ENCODE data around the gene LPP.

LPP gene

DNA sequence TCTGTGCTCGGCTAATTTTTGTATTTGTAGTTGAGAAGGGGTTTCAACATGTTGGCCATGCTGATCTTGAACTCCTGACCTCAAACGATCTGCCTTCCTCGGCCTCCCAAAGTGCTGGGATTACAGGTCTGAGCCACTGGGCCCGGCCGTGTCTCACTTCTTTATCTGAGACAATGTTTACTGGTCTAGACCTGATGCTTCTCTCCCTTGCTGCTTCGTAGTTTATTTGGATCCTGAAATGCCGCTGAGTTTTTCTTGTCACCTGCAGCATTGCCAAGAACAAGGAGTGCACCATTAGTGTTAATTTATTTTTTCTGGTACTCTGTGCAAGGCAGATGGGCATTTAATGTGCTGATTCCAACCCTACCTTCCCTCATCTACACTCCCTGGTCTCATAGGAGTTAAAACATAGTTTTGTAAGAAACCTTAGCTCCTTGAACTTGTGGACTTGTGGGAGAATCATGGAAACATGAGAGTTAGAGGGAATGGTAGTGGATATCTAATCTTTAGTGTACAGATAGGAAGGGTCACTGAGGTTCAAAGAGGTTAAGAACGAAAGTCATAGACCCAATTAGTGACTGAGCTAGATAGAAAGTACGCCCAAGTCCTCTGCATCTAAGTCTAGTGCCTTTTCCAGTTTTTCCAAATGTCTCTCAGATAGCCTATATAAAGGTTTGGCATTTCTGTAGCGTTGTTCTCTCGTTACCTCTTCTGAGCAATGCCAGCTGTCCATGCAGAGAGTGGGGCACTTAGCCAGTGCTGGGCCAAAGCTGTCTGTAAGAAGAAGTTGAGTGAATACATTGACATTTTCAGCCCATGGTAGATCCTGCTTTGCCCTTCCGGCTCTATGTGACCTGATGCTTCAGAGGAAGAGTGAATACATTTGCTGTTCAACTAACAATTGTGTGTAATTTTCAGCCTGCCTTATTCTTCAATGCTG, 244.1 kb downstream of the LPP start:
- H3K4me3 ChIP-seq (replicated peaks; ENCODE audit: low read depth, low read length): no peak overlapping the region
- TF ChIP-seq, protein P1, sequence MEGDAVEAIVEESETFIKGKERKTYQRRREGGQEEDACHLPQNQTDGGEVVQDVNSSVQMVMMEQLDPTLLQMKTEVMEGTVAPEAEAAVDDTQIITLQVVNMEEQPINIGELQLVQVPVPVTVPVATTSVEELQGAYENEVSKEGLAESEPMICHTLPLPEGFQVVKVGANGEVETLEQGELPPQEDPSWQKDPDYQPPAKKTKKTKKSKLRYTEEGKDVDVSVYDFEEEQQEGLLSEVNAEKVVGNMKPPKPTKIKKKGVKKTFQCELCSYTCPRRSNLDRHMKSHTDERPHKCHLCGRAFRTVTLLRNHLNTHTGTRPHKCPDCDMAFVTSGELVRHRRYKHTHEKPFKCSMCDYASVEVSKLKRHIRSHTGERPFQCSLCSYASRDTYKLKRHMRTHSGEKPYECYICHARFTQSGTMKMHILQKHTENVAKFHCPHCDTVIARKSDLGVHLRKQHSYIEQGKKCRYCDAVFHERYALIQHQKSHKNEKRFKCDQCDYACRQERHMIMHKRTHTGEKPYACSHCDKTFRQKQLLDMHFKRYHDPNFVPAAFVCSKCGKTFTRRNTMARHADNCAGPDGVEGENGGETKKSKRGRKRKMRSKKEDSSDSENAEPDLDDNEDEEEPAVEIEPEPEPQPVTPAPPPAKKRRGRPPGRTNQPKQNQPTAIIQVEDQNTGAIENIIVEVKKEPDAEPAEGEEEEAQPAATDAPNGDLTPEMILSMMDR (IDR thresholded peaks at IDR 0.05; ENCODE audit: low read depth, low read length, missing control alignments): no peak
- no peak for DNase-seq (ENCODE audit: extremely low read depth, low read depth)

DNA sequence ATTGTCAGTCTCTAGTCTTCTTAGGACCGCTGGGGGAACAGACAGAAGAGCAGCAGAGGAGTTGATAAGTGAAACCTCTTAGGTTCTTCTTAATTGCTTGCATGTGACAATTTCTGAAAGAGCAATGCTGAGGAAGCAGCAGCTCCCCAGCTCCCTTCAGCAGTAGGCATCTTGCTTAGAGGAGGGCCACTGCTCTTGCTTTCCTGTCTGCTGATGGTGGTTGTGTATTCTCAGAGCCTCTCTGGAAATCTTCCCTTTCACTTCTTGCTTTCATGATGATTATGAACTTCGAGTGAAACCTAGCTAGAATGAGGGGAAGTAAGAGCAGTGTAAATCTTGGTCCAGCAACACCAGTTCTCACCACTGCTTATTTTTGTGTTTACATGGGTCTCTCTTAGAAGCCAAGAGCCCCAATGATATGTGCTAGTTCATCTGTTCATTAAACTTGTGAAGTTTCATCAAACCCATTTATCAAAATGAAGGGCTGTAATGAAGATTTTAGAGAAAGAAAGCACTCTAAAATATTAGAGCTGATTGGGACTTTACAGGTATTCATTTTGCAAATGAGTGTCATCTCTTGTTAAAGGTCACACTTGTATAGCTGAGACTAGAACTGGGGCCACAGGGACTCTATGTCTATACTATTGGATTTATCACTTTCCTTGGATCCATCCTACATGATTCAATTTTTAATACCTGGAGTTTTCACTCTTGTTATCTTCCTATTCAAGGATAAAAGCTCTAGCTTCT, 246.7 kb downstream of the LPP start:
- no peak for DNase-seq (ENCODE audit: extremely low read depth, low read depth)
- H3K4me3 ChIP-seq (replicated peaks; ENCODE audit: low read depth, low read length): no peak overlapping the region

GRCh38 chr3:188401244-188401993, 247.5 kb downstream of the LPP start:
- DNase-seq (ENCODE audit: extremely low read depth, low read depth): no peak
- TF ChIP-seq, protein P1 (IDR thresholded peaks at IDR 0.05; ENCODE audit: low read depth, low read length, missing control alignments): no peak
- no peak overlapping the region for H3K4me3 ChIP-seq (replicated peaks; ENCODE audit: low read depth, low read length)

More for the DNA sequence above, 246.7 kb downstream of the LPP start:
- TF ChIP-seq, protein P1 (IDR thresholded peaks at IDR 0.05; ENCODE audit: low read depth, low read length, missing control alignments): no peak

GRCh38 chr3:188402229-188402628, 248.3 kb downstream of the LPP start:
- TF ChIP-seq, protein P1 (IDR thresholded peaks at IDR 0.05; ENCODE audit: low read depth, low read length, missing control alignments): no peak
- DNase-seq (ENCODE audit: extremely low read depth, low read depth): no peak

GRCh38 chr3:188403404-188403803, 249.4 kb downstream of the LPP start:
- DNase-seq (ENCODE audit: extremely low read depth, low read depth): no peak
- TF ChIP-seq, protein P1 (IDR thresholded peaks at IDR 0.05; ENCODE audit: low read depth, low read length, missing control alignments): no peak
- no peak overlapping the region for H3K4me3 ChIP-seq (replicated peaks; ENCODE audit: low read depth, low read length)

More at GRCh38 chr3:188402229-188402628, 248.3 kb downstream of the LPP start:
- H3K4me3 ChIP-seq (replicated peaks; ENCODE audit: low read depth, low read length): no peak overlapping the region

DNA sequence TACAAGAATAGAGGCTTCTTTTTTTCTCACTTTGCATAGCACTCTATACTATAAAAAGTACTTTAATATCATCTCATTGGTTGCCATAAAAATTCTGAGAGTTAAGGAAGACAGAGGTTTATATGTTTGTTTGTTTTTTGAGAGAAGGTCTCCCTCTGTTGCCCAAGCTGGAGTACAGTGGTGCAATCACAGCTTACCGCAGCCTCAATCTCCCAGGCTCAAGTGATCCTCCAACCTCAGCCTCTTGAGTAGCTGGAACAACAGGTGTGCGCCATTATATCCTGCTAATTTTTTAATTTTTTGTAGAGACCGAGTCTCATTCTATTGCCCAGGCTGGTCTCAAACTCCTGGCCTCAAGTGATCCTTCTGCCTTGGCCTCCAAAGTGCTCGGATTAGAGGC, 250.2 kb downstream of the LPP start:
- DNase-seq (ENCODE audit: extremely low read depth, low read depth): no peak
- TF ChIP-seq, protein P1 (IDR thresholded peaks at IDR 0.05; ENCODE audit: low read depth, low read length, missing control alignments): no peak
- no peak overlapping the region for H3K4me3 ChIP-seq (replicated peaks; ENCODE audit: low read depth, low read length)
